Neural crest cell (in vitro differentiated cells): ENCODE measurements around the gene WDR27. TPM values are rescaled to one million over a fixed set of nuclear protein-coding genes. Genes with fewer than 3 reads are reported as not detected.

Source experiments
- DNase-seq: peaks from one replicate; pipeline ENCODE4 v3.0.0; 2021; ENCODE audit warnings: low read depth, mixed read lengths, low spot score
- H3K27ac Mint-ChIP-seq: one replicate; pipeline ENCODE4 v1.8.0; 2021; ENCODE audit warnings: mild to moderate bottlenecking, mixed read lengths; ENCODE audit not compliant: unreplicated experiment
- H3K27me3 Mint-ChIP-seq: 2 replicates; pipeline ENCODE4 v1.8.0; 2021; ENCODE audit warnings: low read depth, mild to moderate bottlenecking, mixed read lengths
- H3K36me3 Mint-ChIP-seq: 2 replicates; pipeline ENCODE4 v1.8.0; 2021; ENCODE audit warnings: low read depth, mild to moderate bottlenecking, mixed read lengths
- H3K4me1 Mint-ChIP-seq: 2 replicates; pipeline ENCODE4 v1.8.0; 2021; ENCODE audit warnings: mixed read lengths
- H3K4me3 Mint-ChIP-seq: one replicate; pipeline ENCODE4 v1.8.0; 2021; ENCODE audit warnings: mild to moderate bottlenecking, mixed read lengths
- H3K9me3 Mint-ChIP-seq: 2 replicates; pipeline ENCODE4 v1.8.0; 2021; ENCODE audit warnings: mixed read lengths
- total RNA-seq: library from RNA; stranded (reverse); gene quantifications from 2 replicates; pipeline ENCODE4 v1.2.1, GENCODE V29; 2021
- TF ChIP-seq, protein P1 (sequence below): fragments of 200-600 bp; sonication (generic); conservative IDR thresholded peaks from 2 replicates; pipeline ENCODE4 v1.5.0; 2021; ENCODE audit warnings: antibody characterized with exemption, mild to moderate bottlenecking

WDR27 gene
- total RNA-seq, 1 donor from 2014 or later: 103 TPM

DNA sequence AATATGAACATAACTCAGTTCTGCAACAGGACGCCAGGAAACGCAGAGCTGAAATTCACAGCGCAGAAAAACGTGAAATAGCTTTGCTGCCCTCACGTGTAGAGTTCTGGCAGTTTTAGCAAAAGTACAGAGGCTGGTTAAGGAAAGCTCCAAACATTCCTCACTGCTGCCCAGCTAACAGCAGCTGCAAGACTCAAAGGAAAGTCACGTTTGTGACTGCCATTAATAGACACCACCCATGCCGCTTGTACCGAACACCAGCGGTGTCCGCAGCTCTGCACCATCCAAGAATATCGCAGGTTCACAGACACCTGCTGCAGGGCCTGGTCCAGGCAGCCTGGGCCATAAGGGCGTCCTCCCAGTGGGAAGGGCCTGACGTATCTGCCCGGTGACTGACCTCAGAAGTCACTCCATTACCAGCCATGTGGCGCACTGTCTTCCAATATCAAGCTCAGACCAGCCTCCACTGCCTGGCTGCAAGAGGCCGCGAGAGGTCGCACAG, 61.4 kb downstream of the WDR27 start:
- peaks cover 8% of the 10 kb centered on the region for H3K36me3 Mint-ChIP-seq
- no peak overlapping the region for H3K27ac Mint-ChIP-seq
- H3K9me3 Mint-ChIP-seq: peaks cover 4% of the 10 kb centered on the region
- TF ChIP-seq, protein P1, sequence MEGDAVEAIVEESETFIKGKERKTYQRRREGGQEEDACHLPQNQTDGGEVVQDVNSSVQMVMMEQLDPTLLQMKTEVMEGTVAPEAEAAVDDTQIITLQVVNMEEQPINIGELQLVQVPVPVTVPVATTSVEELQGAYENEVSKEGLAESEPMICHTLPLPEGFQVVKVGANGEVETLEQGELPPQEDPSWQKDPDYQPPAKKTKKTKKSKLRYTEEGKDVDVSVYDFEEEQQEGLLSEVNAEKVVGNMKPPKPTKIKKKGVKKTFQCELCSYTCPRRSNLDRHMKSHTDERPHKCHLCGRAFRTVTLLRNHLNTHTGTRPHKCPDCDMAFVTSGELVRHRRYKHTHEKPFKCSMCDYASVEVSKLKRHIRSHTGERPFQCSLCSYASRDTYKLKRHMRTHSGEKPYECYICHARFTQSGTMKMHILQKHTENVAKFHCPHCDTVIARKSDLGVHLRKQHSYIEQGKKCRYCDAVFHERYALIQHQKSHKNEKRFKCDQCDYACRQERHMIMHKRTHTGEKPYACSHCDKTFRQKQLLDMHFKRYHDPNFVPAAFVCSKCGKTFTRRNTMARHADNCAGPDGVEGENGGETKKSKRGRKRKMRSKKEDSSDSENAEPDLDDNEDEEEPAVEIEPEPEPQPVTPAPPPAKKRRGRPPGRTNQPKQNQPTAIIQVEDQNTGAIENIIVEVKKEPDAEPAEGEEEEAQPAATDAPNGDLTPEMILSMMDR: no peak
- DNase-seq: no peak
- no peak overlapping the region for H3K4me3 Mint-ChIP-seq
- H3K27me3 Mint-ChIP-seq: no peaks in the 10 kb centered on the region
- peaks cover 12% of the 10 kb centered on the region for H3K4me1 Mint-ChIP-seq

DNA sequence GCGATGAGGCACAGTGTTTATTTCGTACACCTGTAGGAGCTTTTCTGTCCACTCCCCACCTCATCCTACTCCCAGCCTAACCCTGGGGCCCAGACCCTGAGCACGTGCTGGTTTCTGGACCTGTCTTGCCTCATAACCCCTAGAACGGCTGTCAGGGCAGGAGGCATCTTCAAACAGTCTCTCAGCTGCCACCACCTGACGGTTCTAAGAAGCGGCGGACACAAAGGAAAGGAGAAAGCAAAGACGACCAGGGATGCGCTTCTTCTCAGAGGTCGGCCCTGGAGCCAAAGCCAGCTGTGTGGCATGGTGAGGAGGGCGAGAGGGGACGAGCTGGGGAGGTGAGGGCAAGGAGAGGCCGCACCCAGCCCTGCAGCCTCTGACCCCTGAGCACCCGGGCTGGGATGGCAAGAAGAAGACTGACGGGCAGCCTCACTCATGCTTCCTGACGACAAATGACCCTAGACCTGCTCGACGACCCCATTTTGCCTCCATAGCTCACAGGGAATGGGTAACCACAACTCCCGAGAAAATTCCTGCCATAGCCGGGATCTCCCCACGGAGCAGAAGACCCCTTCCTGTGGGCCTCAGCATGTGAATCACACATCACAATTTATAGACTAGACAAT, 62.1 kb downstream of the WDR27 start:
- DNase-seq: no peak
- TF ChIP-seq, protein P1: no peak
- Mint-ChIP-seq H3K27ac (no peak overlapping the region), H3K9me3 (no peaks in the 10 kb centered on the region), H3K4me1 (peaks cover 12% of the 10 kb centered on the region), H3K36me3 (peaks cover 5% of the 10 kb centered on the region), H3K4me3 (no peak overlapping the region), H3K27me3 (no peaks in the 10 kb centered on the region)

DNA sequence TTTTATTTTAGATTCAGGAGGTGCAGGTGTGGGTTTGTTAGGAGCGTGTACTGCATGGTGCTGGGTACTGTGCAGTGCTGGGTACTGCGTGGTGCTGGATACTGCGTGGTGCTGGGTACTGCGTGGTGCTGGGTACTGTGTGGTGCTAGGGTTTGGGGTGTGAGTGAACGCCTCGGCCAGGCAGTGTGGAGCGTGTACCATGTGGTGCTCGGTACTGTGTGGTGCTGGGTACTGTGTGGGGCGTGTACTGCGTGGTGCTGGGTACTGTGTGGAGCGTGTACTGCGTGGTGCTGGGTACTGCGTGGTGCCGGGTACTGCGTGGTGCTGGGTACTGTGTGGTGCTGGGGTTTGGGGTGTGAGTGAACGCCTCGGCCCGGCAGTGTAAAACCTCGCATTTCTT, 62.9 kb downstream of the WDR27 start:
- Mint-ChIP-seq H3K4me3 (no peak overlapping the region), H3K27ac (peak overlapping the region; percentile 27), H3K27me3 (no peaks in the 10 kb centered on the region), H3K4me1 (peaks cover 12% of the 10 kb centered on the region), H3K9me3 (no peaks in the 10 kb centered on the region), H3K36me3 (peaks cover 7% of the 10 kb centered on the region)
- DNase-seq: no peak
- TF ChIP-seq, protein P1: no peak

DNA sequence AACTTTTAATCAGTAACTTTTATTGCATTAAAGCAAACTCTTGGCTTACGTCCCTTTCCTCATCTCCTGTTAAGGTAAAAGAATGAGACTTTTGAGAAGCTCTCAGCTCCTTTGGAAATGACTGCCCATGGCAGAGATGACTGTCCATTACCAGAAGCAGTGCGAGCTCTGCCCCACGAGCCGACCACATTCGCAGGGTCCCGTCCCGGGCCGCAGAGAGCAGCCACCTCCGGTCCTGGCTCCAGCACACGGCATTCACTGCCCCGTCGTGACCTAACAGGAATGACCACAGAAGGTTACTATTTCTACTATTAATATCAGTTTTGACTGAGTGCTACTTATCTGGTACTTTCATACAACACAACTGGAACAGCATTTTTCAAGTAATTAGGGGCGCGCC, 63.4 kb downstream of the WDR27 start:
- peaks cover 7% of the 10 kb centered on the region for H3K36me3 Mint-ChIP-seq
- peaks cover 12% of the 10 kb centered on the region for H3K4me1 Mint-ChIP-seq
- no peak for DNase-seq
- H3K9me3 Mint-ChIP-seq: no peaks in the 10 kb centered on the region
- TF ChIP-seq, protein P1: no peak
- H3K27me3 Mint-ChIP-seq: no peaks in the 10 kb centered on the region
- no peak overlapping the region for H3K27ac Mint-ChIP-seq
- H3K4me3 Mint-ChIP-seq: no peak overlapping the region

DNA sequence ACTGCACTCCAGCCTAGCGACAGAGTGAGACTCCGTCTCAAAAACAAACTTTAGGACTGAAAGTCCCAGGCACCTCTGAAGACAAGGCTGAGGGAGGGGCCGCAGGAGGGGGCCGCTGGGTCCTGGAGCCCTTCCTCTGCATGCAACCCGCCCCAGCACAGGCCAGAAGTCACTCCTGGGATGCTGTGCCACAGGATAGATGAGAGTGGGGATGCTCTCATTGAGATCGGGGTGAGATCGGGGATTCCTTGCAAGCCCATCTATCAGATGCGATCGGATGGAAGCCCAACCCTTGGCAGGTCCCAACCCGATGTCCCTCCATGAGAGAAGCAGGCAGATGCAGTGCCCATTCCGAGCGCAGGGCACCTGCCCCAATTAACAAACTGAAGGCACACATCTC, 66.5 kb downstream of the WDR27 start:
- Mint-ChIP-seq H3K4me3 (no peak overlapping the region), H3K36me3 (peaks cover 13% of the 10 kb centered on the region), H3K27me3 (no peaks in the 10 kb centered on the region), H3K4me1 (peaks cover 15% of the 10 kb centered on the region), H3K27ac (no peak overlapping the region), H3K9me3 (no peaks in the 10 kb centered on the region)
- no peak for DNase-seq
- TF ChIP-seq, protein P1: no peak
